ENCODE measurements around the gene TRIM6.

DNA sequence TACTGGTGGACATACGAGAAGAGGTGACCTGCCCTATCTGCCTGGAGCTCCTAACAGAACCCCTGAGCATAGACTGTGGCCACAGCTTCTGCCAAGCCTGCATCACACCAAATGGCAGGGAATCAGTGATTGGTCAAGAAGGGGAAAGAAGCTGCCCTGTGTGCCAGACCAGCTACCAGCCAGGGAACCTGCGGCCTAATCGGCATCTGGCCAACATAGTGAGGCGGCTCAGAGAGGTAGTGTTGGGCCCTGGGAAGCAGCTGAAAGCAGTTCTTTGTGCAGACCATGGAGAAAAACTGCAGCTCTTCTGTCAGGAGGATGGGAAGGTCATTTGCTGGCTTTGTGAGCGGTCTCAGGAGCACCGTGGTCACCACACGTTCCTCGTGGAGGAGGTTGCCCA, 6.9 kb downstream of the TRIM6 start:
- TF ChIP-seq, protein P1, sequence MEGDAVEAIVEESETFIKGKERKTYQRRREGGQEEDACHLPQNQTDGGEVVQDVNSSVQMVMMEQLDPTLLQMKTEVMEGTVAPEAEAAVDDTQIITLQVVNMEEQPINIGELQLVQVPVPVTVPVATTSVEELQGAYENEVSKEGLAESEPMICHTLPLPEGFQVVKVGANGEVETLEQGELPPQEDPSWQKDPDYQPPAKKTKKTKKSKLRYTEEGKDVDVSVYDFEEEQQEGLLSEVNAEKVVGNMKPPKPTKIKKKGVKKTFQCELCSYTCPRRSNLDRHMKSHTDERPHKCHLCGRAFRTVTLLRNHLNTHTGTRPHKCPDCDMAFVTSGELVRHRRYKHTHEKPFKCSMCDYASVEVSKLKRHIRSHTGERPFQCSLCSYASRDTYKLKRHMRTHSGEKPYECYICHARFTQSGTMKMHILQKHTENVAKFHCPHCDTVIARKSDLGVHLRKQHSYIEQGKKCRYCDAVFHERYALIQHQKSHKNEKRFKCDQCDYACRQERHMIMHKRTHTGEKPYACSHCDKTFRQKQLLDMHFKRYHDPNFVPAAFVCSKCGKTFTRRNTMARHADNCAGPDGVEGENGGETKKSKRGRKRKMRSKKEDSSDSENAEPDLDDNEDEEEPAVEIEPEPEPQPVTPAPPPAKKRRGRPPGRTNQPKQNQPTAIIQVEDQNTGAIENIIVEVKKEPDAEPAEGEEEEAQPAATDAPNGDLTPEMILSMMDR (IDR thresholded peaks at IDR 0.05), result no peak
- no peak for TF ChIP-seq POLR2A (IDR thresholded peaks at IDR 0.05)
